NAMALWA (cell line): ENCODE results near the gene TLNRD1.

Experiments
- DNase-seq: peaks from one replicate; pipeline ENCODE4 v3.0.0-alpha.2; 2015; ENCODE audit warnings: low spot score

The TLNRD1 gene

GRCh38 chr15:81002331-81003096 is 1.8 kb downstream of the TLNRD1 start:
- no peak for DNase-seq

- DNase-seq: no peak
Observed at GRCh38 chr15:81003097-81003350, 2.3 kb downstream of the TLNRD1 start.

- DNase-seq: no peak
Observed at GRCh38 chr15:81006124-81006523, 5.4 kb downstream of the TLNRD1 start.

- no peak for DNase-seq
Observed at GRCh38 chr15:81007428-81008064, 6.8 kb downstream of the TLNRD1 start.

- no peak for DNase-seq
Observed at GRCh38 chr15:81008312-81008711, 7.6 kb downstream of the TLNRD1 start.

GRCh38 chr15:81010086-81010485 is 9.4 kb downstream of the TLNRD1 start:
- no peak for DNase-seq

GRCh38 chr15:81011593-81011992 is 10.9 kb downstream of the TLNRD1 start:
- no peak for DNase-seq

GRCh38 chr15:81012588-81012987 is 11.9 kb downstream of the TLNRD1 start:
- DNase-seq: no peak

- DNase-seq: no peak
Observed at GRCh38 chr15:81013396-81013929, 12.7 kb downstream of the TLNRD1 start.

GRCh38 chr15:81014446-81015093 is 13.8 kb downstream of the TLNRD1 start:
- DNase-seq: no peak

- no peak for DNase-seq
Observed at GRCh38 chr15:81015621-81016488, 15.1 kb downstream of the TLNRD1 start.

GRCh38 chr15:81016489-81017068 is 15.9 kb downstream of the TLNRD1 start:
- DNase-seq: no peak

GRCh38 chr15:81018197-81018596 is 17.5 kb downstream of the TLNRD1 start:
- no peak for DNase-seq

GRCh38 chr15:81021321-81021720 is 20.6 kb downstream of the TLNRD1 start:
- no peak for DNase-seq

- no peak for DNase-seq
Observed at GRCh38 chr15:81023483-81024264, 23.0 kb downstream of the TLNRD1 start.

- DNase-seq: no peak
Observed at GRCh38 chr15:81024265-81024872, 23.6 kb downstream of the TLNRD1 start.

- DNase-seq: no peak
Observed at GRCh38 chr15:81024936-81025335, 24.2 kb downstream of the TLNRD1 start.

- DNase-seq: no peak
Observed at GRCh38 chr15:81025721-81026370, 25.1 kb downstream of the TLNRD1 start.

- DNase-seq: no peak
Observed at GRCh38 chr15:81026836-81027599, 26.3 kb downstream of the TLNRD1 start.
